ENCODE data around the gene BACH2.

The BACH2 gene

GRCh38 chr6:89970609-89971337, 325.9 kb downstream of the BACH2 start:
- TF ChIP-seq CTCF (IDR thresholded peaks at IDR 0.05; ENCODE audit: extremely low read depth, insufficient read depth, missing control alignments) = peak; percentile 35
- no peak for DNase-seq (ENCODE audit: low spot score)
- in situ Hi-C loops (cut with MboI; ENCODE audit: low pct_unique_long_range_greater_than_20kb, low sequenced_read_pairs, unreplicated experiment) = no loop called here

GRCh38 chr6:89970072-89970471, 326.6 kb downstream of the BACH2 start:
- in situ Hi-C loops (cut with MboI; ENCODE audit: low pct_unique_long_range_greater_than_20kb, low sequenced_read_pairs, unreplicated experiment) = no loop called here
- TF ChIP-seq CTCF (IDR thresholded peaks at IDR 0.05; ENCODE audit: extremely low read depth, insufficient read depth, missing control alignments) = no peak
- no peak for DNase-seq (ENCODE audit: low spot score)

DNA sequence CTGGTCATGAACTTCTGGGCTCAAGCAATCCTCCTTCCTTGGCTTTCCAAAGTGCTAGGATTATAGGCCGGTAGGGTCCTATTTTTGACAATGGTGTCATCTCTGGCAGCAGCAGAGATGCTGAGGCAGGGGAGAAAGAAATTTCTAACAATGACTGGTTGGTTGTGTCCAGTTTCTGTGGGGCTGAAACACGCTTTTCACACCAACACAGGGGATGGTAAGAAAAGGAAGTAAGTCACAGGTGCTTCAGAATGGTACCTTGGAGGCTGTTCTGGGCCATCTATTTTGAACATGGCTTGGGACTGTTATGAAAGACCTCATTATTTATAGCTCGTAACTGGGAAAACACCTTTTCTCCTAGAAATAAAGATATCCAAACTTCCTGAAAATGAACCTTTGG, 329.7 kb downstream of the BACH2 start:
- in situ Hi-C loops (cut with MboI; ENCODE audit: low pct_unique_long_range_greater_than_20kb, low sequenced_read_pairs, unreplicated experiment) = no loop called here
- DNase-seq (ENCODE audit: low spot score) = no peak
- no peak for TF ChIP-seq CTCF (IDR thresholded peaks at IDR 0.05; ENCODE audit: extremely low read depth, insufficient read depth, missing control alignments)

DNA sequence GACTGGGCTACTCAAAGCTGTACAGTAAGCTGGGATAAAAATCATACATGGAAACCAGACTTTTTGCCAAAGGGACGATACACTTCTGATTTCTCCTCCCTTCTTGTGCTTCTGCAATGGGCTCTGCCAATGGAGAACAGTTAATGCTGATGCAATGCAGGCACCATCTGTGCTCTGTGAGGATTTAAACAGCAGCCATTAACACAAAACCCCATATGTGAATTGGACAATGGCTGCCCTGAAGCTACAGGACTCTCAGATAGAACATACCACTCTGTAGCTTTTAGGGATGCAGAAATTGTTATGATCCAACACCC, 330.5 kb downstream of the BACH2 start:
- no peak for DNase-seq (ENCODE audit: low spot score)
- no peak for TF ChIP-seq CTCF (IDR thresholded peaks at IDR 0.05; ENCODE audit: extremely low read depth, insufficient read depth, missing control alignments)
- in situ Hi-C loops (cut with MboI; ENCODE audit: low pct_unique_long_range_greater_than_20kb, low sequenced_read_pairs, unreplicated experiment) = no loop called here

DNA sequence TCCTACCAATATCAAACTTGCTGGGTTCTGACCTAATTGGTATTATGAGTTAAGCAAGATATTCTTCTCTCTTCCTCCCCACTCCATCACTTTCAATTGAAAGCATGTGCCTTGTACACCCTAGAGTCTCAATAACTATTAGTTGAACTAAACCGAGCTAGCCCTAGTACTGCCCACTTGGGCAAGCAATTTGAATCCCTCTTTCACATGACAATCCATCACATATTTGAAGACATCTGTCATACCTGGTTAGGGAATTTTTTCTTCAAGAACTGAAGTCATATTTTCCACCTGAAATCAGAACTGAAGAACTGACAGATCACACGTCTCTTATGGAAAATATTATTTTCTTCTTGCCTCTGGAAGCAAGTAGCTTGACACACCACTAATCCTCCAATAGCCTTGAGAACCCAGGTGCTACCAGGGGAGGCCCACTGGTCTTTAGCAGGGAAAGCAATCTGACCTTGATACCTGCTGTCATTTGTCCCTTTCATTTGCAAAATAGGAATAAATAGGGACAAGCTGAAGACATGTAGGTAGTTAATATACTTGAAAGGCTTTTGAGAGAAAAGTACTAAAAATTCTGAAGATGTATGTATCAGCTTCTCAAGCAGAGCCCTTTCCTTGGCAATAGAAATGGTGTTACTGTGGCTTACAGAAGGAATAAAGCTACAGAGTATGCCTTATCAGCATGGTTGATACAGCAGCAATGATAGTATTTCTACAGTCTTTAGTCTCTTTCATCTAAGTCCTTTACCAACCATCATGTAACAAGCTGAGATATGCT, 331.0 kb downstream of the BACH2 start:
- in situ Hi-C loops (cut with MboI; ENCODE audit: low pct_unique_long_range_greater_than_20kb, low sequenced_read_pairs, unreplicated experiment) = no loop called here
- no peak for TF ChIP-seq CTCF (IDR thresholded peaks at IDR 0.05; ENCODE audit: extremely low read depth, insufficient read depth, missing control alignments)
- DNase-seq (ENCODE audit: low spot score) = no peak

- in situ Hi-C loops (cut with MboI; ENCODE audit: low pct_unique_long_range_greater_than_20kb, low sequenced_read_pairs, unreplicated experiment) = no loop called here
- DNase-seq (ENCODE audit: low spot score) = no peak
- TF ChIP-seq CTCF (IDR thresholded peaks at IDR 0.05; ENCODE audit: extremely low read depth, insufficient read depth, missing control alignments) = no peak
Measured at GRCh38 chr6:89963391-89963790, 333.3 kb downstream of the BACH2 start.

Measured in GM13977 (cell line).